HepG2 (cell line): ENCODE data around the gene MTF1. TPM values are rescaled to one million over a fixed set of nuclear protein-coding genes. Genes with fewer than 3 reads are reported as not detected.
A peak's percentile ranks its signal among the peaks of the same experiment; 100 is the strongest.

Experiments used
- BCL6 ChIP-seq: IDR thresholded peaks from 2 replicates; pipeline ENCODE4 v1.6.1; 2016; ENCODE audit warnings: missing genetic modification reagents, missing compliant biosample characterization
- BRCA1 ChIP-seq: sonication (generic); formaldehyde crosslinking; IDR thresholded peaks from 2 replicates; pipeline ENCODE4 v1.4.0; 2020; ENCODE audit warnings: missing genetic modification reagents
- CREB1 ChIP-seq, 2 experiments: fragments of 450-650 bp in 1 of 2; IDR thresholded peaks; 2 replicates each; pipeline ENCODE4 v1.6.1; 2016 to 2017; ENCODE audit warnings: control low read depth in 1 of 2, mild to moderate bottlenecking in 1 of 2, missing compliant biosample characterization in 1 of 2, missing genetic modification characterization in 1 of 2
- CREM ChIP-seq, 2 experiments: sonication (generic) in 1 of 2; formaldehyde crosslinking in 1 of 2; IDR thresholded peaks; 2 replicates each; pipeline versions ENCODE4 v1.4.0 to v1.6.1; 2016 to 2020; ENCODE audit warnings: antibody characterized with exemption in 1 of 2, mild to moderate bottlenecking in 1 of 2, missing genetic modification reagents in 1 of 2
- CTCF ChIP-seq: sonication (generic); formaldehyde crosslinking; IDR thresholded peaks from 2 replicates; pipeline ENCODE4 v1.5.0; 2020; ENCODE audit warnings: mild to moderate bottlenecking, missing genetic modification reagents, moderate library complexity
- FOXK2 ChIP-seq: fragments of 450-650 bp; IDR thresholded peaks from 2 replicates; pipeline ENCODE4 v1.6.1; 2016
- HES4 ChIP-seq: sonication (generic); formaldehyde crosslinking; IDR thresholded peaks from 2 replicates; pipeline ENCODE4 v1.9.0; 2021; ENCODE audit warnings: mild to moderate bottlenecking, missing genetic modification reagents, borderline replicate concordance
- HOXD1 ChIP-seq: sonication (generic); formaldehyde crosslinking; IDR thresholded peaks from 2 replicates; pipeline ENCODE4 v1.5.0; 2020; ENCODE audit warnings: missing genetic modification reagents
- NR1H2 ChIP-seq: sonication (generic); formaldehyde crosslinking; IDR thresholded peaks from 2 replicates; pipeline ENCODE4 v1.8.1; 2022; ENCODE audit warnings: low read depth, missing genetic modification reagents, borderline replicate concordance
- STAG1 ChIP-seq: sonication (generic); formaldehyde crosslinking; IDR thresholded peaks from 2 replicates; pipeline ENCODE4 v1.4.0; 2020; ENCODE audit warnings: missing genetic modification reagents
- TFDP1 ChIP-seq: IDR thresholded peaks from 2 replicates; pipeline ENCODE4 v1.6.1; 2016; ENCODE audit warnings: missing compliant biosample characterization, missing genetic modification reagents, borderline replicate concordance
- TMF1 ChIP-seq: sonication (generic); formaldehyde crosslinking; IDR thresholded peaks from 2 replicates; pipeline ENCODE4 v1.8.1; 2022; ENCODE audit warnings: low read depth, missing genetic modification reagents
- ZFP36L1 ChIP-seq: sonication (generic); formaldehyde crosslinking; IDR thresholded peaks from 2 replicates; pipeline ENCODE4 v1.8.0; 2022; ENCODE audit warnings: mild to moderate bottlenecking, missing genetic modification reagents, moderate library complexity
- ZNF652 ChIP-seq: IDR thresholded peaks from 2 replicates; pipeline ENCODE4 v1.6.1; 2016; ENCODE audit warnings: low read depth, borderline replicate concordance
- ZNF768 ChIP-seq: sonication (generic); formaldehyde crosslinking; IDR thresholded peaks from 2 replicates; pipeline ENCODE4 v1.4.0; 2020; ENCODE audit warnings: missing genetic modification reagents
- polyA plus RNA-seq, 8 experiments: library from polyadenylated mRNA; depleted of rRNA in 3 of 8; stranded (reverse) in 7 of 8; unstranded in 1 of 8; fragments of >200 nt; fragmentation: Illumina TruSeq in 4 of 8; extraction: Trizol in 4 of 8; gene quantifications; 2 replicates each; pipeline versions ENCODE4 v1.2.1 to v1.2.3, GENCODE V29; 2011 to 2016; ENCODE audit warnings: low read depth in 4 of 8, missing spikeins in 1 of 8, mixed read lengths in 1 of 8; ENCODE audit not compliant: insufficient read depth in 1 of 8
- total RNA-seq, 5 experiments: library from RNA; depleted of rRNA; stranded (reverse); fragments of >200 nt; fragmentation: Illumina TruSeq; extraction: Trizol; gene quantifications; 2 replicates each; pipeline ENCODE4 v1.2.3, GENCODE V29; 2016; ENCODE audit warnings: low read depth in 1 of 5
- TF ChIP-seq, protein P1 (sequence below): sonication (generic); formaldehyde crosslinking; IDR thresholded peaks from 2 replicates; pipeline ENCODE4 v1.4.0; 2020; ENCODE audit warnings: missing genetic modification reagents

The MTF1 gene
- total and polyA plus RNA-seq, 2 of the 13 experiments (the other 11 are each of a cell fraction or from before 2014, with no cell fraction given): 2.4 to 3.3 TPM

DNA sequence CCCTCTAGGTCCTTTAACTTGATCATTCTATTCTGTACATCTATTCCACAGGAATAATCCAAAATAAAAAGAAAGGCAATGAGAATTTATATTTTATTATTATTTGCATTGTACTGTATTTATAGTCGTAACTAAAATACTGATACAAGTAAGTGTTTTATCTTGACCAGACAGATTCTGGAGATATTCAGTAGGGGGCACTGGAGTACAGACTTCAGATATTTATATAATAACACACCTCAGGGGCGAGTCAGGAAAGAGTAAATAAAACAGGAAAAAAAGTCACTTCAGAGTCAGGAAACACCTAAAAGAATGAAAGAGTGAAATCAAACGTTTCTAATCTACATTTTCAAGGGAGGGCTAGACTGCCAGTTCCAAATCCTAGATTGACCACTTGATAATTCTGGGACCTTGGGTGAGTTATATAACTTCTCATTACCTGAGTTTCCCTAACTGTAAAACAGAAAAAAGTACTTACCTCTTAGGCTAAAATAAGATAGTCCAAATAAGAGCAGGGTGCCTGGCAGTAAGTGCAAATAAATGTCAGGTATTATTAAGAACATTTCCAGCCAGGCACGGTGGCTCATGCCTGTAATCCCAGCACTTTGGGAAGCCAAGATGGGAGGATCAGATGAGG is 31.1 kb upstream of the MTF1 start (continued):
- TF ChIP-seq CREM (IDR thresholded peaks at IDR 0.05) (no peak), CREM (CRISPR knock-in tag; IDR thresholded peaks at IDR 0.05) (no peak), HOXD1 (CRISPR knock-in tag) (no peak), BRCA1 (CRISPR knock-in tag) (no peak), STAG1 (CRISPR knock-in tag) (peak; percentile 72), ZNF768 (CRISPR knock-in tag) (no peak), NR1H2 (CRISPR knock-in tag) (no peak), ZFP36L1 (no peak), HES4 (no peak), TFDP1 (no peak), BCL6 (CRISPR knock-in tag) (no peak), ZNF652 (CRISPR knock-in tag) (no peak), CTCF (peak; percentile 59), TMF1 (CRISPR knock-in tag) (no peak), FOXK2 (no peak), CREB1 (IDR thresholded peaks at IDR 0.05) (no peak), CREB1 (CRISPR knock-in tag; IDR thresholded peaks at IDR 0.05) (peak; percentile 32; the same call in 1 of the 2 replicates)
- TF ChIP-seq, protein P1, sequence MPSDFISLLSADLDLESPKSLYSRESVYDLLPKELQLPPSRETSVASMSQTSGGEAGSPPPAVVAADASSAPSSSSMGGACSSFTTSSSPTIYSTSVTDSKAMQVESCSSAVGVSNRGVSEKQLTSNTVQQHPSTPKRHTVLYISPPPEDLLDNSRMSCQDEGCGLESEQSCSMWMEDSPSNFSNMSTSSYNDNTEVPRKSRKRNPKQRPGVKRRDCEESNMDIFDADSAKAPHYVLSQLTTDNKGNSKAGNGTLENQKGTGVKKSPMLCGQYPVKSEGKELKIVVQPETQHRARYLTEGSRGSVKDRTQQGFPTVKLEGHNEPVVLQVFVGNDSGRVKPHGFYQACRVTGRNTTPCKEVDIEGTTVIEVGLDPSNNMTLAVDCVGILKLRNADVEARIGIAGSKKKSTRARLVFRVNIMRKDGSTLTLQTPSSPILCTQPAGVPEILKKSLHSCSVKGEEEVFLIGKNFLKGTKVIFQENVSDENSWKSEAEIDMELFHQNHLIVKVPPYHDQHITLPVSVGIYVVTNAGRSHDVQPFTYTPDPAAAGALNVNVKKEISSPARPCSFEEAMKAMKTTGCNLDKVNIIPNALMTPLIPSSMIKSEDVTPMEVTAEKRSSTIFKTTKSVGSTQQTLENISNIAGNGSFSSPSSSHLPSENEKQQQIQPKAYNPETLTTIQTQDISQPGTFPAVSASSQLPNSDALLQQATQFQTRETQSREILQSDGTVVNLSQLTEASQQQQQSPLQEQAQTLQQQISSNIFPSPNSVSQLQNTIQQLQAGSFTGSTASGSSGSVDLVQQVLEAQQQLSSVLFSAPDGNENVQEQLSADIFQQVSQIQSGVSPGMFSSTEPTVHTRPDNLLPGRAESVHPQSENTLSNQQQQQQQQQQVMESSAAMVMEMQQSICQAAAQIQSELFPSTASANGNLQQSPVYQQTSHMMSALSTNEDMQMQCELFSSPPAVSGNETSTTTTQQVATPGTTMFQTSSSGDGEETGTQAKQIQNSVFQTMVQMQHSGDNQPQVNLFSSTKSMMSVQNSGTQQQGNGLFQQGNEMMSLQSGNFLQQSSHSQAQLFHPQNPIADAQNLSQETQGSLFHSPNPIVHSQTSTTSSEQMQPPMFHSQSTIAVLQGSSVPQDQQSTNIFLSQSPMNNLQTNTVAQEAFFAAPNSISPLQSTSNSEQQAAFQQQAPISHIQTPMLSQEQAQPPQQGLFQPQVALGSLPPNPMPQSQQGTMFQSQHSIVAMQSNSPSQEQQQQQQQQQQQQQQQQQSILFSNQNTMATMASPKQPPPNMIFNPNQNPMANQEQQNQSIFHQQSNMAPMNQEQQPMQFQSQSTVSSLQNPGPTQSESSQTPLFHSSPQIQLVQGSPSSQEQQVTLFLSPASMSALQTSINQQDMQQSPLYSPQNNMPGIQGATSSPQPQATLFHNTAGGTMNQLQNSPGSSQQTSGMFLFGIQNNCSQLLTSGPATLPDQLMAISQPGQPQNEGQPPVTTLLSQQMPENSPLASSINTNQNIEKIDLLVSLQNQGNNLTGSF: no peak
